ENCODE data around the gene FBXO24. TPM values are rescaled to one million over a fixed set of nuclear protein-coding genes. Genes with fewer than 3 reads are reported as not detected.

Gene FBXO24
- total RNA-seq, 1 donor from 2014 or later, result 0.61 TPM

DNA sequence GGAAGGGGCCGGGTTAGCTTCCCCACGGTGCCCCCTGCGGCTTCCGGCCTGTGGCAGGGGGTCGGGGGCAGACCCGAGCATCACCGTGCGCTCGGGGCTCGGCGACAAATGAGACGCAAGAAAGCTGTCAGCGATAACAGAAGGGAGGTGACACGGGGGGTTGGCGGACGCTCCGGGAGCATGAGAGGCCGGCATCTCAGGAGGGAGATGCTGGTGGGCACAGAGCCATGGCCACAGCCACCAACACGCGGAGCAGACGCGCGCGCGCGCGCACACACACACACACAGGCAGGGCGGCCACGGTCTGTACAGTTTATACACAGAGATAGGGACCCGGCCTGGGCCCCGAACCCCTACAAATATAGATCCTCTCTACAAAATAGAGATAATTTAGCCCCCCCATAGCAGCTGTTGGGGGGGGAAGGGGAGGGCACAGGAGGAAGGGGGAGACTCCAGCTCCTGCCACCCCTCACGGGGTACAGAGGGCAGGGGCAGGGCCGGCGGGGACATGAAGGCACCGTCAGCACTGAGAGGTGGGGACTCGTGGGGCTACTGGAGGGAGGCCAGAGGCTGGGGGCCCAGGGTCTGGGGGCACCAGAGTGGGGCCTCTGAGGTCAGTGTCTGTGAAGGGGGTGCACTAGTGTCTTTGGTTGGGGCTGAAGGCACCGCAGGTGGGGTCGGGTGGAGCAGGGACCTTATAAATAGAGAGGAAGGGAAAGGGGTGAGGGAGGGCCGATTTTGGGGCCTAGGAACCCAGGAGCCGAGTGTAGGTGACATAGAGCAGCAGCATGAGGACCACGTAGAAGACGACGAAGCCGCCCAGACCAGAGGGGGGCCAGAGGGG, 11.5 kb upstream of the FBXO24 start:
- H3K36me3 Mint-ChIP-seq (ENCODE audit: low read depth), result no peaks in the 10 kb centered on the region
- H3K4me3 Mint-ChIP-seq, result no peak overlapping the region
- no peaks in the 10 kb centered on the region for H3K9me3 Mint-ChIP-seq
- peak overlapping the region; percentile 52 for H3K27ac Mint-ChIP-seq (ENCODE audit: unreplicated experiment)
- peaks cover 14% of the 10 kb centered on the region for H3K27me3 Mint-ChIP-seq (ENCODE audit: low read depth)
- TF ChIP-seq, protein P1, sequence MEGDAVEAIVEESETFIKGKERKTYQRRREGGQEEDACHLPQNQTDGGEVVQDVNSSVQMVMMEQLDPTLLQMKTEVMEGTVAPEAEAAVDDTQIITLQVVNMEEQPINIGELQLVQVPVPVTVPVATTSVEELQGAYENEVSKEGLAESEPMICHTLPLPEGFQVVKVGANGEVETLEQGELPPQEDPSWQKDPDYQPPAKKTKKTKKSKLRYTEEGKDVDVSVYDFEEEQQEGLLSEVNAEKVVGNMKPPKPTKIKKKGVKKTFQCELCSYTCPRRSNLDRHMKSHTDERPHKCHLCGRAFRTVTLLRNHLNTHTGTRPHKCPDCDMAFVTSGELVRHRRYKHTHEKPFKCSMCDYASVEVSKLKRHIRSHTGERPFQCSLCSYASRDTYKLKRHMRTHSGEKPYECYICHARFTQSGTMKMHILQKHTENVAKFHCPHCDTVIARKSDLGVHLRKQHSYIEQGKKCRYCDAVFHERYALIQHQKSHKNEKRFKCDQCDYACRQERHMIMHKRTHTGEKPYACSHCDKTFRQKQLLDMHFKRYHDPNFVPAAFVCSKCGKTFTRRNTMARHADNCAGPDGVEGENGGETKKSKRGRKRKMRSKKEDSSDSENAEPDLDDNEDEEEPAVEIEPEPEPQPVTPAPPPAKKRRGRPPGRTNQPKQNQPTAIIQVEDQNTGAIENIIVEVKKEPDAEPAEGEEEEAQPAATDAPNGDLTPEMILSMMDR (conservative IDR thresholded peaks at IDR 0.05), result no peak
- peaks cover 5% of the 10 kb centered on the region for H3K4me1 Mint-ChIP-seq
- DNase-seq (ENCODE audit: low read depth, low spot score), result no peak

DNA sequence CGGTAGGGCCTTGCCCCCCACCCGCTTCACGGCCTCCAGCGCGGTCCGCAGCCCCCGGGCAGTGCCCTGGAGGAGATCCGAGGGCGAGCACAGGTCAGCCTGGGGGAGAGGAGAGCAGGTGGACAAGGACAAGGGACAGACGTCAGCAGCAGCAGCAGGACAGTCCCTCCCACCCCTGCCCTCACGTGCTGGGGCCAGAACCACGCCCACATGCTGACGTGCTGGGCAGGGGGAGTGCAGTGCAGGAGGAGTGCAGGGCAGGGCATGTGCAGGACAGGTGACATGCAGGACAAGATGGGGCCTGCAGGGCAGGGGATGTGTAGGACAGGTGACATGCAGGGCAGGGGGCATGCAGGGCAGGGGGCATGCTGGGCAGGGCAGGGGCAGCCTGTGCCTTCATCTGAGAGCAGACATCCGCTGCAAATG, 10.9 kb upstream of the FBXO24 start:
- Mint-ChIP-seq H3K9me3 (no peaks in the 10 kb centered on the region), H3K4me3 (no peak overlapping the region), H3K36me3 (ENCODE audit: low read depth) (no peaks in the 10 kb centered on the region), H3K4me1 (peaks cover 5% of the 10 kb centered on the region), H3K27me3 (ENCODE audit: low read depth) (peaks cover 13% of the 10 kb centered on the region), H3K27ac (ENCODE audit: unreplicated experiment) (no peak overlapping the region)
- TF ChIP-seq, protein P1 (conservative IDR thresholded peaks at IDR 0.05), result no peak
- DNase-seq (ENCODE audit: low read depth, low spot score), result no peak

DNA sequence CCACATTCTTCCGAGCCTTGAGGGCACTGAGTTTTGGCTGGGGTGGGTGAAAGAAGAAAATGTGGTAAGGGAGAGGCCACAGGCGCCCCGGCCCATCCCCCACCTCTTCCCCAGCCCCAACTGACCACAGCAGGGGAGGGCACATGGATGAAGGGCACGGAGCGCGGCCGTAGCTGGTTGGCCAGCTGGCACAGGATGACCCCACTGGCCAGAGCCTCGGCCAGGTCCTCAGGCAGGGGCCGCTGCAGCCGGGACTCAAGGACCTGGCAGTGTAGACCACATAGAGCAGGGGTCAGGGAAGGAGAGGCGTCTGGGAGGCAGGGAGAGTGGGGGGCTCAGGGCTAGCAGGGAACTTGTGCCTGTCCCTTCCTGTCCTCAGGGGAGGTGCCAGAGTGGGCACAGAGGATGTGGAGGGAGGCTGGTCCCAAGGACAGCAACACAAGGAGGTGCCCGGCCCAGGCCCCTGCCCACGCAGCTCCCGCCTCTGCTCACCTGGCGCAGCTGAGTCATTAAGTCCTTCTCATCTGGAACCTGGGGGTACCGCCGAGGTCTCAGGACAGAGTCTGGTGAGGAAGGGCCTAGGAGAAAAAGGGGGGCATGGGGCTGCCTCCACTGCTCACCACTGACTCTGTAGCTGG, 10.3 kb upstream of the FBXO24 start:
- Mint-ChIP-seq H3K4me1 (peaks cover 5% of the 10 kb centered on the region), H3K27me3 (ENCODE audit: low read depth) (peaks cover 9% of the 10 kb centered on the region), H3K4me3 (no peak overlapping the region), H3K36me3 (ENCODE audit: low read depth) (no peaks in the 10 kb centered on the region), H3K27ac (ENCODE audit: unreplicated experiment) (no peak overlapping the region), H3K9me3 (no peaks in the 10 kb centered on the region)
- TF ChIP-seq, protein P1 (conservative IDR thresholded peaks at IDR 0.05), result no peak
- no peak for DNase-seq (ENCODE audit: low read depth, low spot score)

DNA sequence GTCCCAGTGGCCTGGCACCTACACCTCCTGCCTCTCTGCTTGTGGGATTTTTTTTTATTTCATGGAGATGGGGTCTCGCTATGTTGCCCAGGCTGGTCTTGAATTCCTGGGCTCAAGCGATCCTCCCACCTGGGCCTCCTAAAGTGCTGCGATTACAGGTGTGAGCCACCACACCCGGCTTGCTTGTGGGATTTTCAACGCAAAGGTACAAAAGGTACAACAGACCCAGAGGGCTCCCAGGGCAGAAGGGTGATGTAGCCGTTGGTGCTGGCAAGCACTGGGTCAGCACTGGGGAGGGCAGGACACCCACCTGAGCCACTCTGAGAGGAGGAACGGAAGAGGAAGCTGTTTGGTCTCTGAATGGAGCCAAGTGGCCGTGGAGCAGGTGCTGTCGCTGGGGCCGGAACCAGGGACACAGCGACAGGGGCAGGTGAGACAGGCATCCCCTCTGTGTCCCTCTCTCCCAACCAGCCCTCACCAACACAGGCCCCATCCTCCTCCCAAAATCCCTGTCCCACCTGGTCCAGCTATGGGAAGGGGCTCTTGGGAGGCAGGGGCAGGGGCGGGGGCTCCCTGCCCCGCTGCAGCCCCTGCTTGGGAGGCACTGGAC, 9.6 kb upstream of the FBXO24 start:
- TF ChIP-seq, protein P1 (conservative IDR thresholded peaks at IDR 0.05), result no peak
- Mint-ChIP-seq H3K27ac (ENCODE audit: unreplicated experiment) (no peak overlapping the region), H3K4me3 (no peak overlapping the region), H3K4me1 (peaks cover 5% of the 10 kb centered on the region), H3K27me3 (ENCODE audit: low read depth) (peaks cover 5% of the 10 kb centered on the region), H3K36me3 (ENCODE audit: low read depth) (no peaks in the 10 kb centered on the region), H3K9me3 (no peaks in the 10 kb centered on the region)
- no peak for DNase-seq (ENCODE audit: low read depth, low spot score)

DNA sequence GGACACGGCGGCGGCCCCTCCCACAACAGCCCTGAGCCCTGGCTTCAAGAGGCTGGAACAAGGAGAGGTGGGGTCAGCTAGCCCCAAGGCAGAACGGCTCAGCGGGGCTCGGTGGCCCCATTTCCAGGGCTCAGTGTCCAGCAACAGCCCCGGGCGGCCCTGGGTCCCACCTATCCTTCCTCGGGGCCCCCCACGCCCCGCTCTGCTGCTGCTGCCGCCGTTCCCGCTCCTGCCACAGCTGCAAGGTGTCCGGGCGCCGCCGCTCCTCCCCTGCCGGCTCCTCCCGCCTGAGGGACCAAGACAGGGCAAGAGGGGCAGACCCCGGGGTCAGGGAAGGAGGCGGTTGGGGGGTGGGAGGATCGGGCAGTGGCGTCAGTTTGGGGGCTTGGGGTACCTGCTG, 9.0 kb upstream of the FBXO24 start:
- H3K27ac Mint-ChIP-seq (ENCODE audit: unreplicated experiment), result no peak overlapping the region
- DNase-seq (ENCODE audit: low read depth, low spot score), result no peak
- TF ChIP-seq, protein P1 (conservative IDR thresholded peaks at IDR 0.05), result no peak

More for the DNA sequence above, 9.0 kb upstream of the FBXO24 start:
- Mint-ChIP-seq H3K36me3 (ENCODE audit: low read depth) (no peaks in the 10 kb centered on the region), H3K9me3 (no peaks in the 10 kb centered on the region), H3K4me3 (no peak overlapping the region), H3K4me1 (peaks cover 1% of the 10 kb centered on the region), H3K27me3 (ENCODE audit: low read depth) (peaks cover under 1% of the 10 kb centered on the region)
